HK-2 (cell line): ENCODE results near the gene FNDC3B.

Experiments used
- DNase-seq: peaks from one replicate; pipeline ENCODE4 v3.0.0-alpha.2; 2018; ENCODE audit not compliant: unreplicated experiment

The FNDC3B gene

DNA sequence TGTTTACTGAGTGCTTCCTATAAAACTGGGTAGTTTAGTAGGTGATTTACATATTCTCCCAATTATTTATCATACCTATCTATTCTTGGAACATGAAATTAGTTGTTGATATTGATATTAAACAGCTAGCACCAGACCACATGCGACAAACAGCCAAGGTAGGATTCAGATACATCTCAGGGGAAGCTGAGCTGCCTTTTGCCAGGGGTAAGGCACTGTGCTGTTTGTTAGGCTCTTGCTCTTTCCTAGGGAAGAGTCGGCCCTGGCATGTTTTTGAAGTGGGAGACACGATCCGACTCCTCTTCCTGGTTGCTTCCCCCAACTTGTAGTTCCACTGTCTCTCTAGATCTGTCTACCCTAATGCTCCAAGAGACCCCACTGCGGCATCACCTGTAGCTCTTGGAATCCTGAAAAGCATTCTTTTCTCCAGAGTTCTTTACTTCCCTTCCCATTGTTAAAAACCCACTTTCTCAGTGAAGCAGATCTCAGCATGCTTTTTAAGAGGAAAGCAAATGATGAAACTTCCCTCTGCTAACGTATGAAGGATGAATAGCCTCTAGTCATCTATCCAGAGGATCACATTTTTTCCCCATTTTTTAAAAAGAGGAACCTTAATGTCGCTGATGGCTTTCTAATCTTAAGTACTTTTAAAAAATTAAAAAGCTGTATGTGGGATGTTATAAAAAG lies 270.5 kb downstream of the FNDC3B start:
- no peak for DNase-seq

DNA sequence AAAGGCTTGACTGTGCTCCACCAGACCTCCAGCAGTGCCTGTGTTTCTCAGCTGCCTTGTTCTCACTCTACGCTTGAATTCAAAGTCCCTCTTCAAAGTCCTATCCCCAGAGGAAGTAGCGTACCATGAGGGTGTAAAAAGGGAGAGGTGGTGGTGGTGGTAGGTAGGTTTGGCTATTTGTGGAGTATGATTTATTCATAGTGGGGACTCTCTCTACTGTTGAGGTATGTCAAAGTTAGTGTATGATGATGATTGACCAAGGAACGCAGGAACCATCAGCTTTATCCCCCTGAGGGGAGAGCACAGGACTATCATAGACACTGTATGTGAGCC lies 271.0 kb downstream of the FNDC3B start:
- no peak for DNase-seq

DNA sequence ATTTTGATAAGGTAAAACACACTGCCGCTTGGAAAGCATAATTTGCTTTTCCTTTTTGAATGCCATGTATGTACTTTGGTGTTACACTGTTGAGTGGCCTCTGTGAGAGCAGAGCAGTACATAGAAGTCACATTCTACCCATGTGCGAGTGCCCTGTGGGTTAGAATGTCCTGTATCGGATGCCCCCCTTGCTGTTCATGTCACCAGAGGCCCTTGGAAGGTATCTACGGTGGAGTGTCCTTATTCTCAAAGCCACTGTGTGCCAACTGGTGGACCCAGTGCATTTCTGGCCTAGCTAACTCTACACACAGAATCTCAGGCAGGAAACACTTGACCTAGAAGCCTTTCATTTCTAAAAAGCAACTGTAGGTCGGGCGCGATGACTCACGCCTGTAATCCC lies 271.8 kb downstream of the FNDC3B start:
- no peak for DNase-seq

DNA sequence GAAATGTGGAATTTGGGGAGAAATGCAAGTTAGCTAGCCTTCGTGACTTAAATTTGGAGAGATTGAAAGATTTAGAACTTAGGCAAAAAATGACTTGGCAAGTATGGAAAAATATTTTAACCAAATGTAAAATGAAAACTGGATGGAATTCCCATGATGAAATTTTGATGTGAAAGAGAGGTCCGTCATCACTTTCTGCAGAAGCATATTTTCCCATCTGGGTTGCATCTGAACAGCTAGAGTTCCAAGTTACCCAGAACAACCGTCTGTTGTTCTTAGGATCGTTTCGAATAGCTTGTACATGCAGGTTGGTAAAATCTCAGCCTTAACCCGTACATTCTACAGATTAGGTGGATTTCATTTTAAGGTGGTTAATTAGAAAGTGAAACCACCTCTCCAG lies 272.6 kb downstream of the FNDC3B start:
- DNase-seq, result no peak

DNA sequence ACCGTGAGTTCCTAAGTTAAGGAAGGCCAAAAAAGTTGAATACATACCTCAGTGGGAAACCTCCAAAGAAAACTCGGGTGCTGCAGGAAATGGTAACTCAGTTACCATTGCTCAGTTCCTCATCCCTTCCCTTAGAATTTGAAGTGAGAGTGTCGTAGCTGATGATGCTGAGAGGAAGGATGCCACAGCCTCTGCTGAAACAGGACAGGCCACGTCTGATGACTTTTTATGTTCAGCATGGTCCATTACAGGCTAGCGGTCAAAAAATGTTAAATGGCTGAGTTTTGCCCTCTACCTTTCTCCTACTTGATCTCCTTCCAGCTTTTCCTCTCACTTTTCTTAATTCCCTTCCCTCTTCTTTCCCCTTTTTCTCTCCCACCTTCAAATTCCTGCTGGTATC lies 273.3 kb downstream of the FNDC3B start:
- no peak for DNase-seq

DNA sequence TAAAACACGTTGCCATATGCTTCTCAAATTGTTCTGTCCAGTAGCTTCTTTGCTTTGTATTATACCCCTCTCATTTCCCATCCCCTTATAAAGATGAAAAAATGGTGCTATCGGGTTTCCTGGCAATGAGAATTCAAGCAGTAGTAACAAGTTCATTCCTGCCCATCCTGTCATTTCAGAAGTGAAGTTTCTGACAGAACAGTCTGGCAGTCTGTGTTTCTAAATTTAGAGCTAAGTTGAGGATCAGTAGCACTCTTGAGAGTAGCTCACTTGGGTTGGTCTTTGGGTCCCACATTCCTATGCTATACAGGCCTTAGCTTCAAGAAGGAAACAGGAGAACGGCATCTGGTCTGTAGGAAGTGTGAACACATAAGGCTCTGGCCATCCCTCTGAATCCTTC lies 274.3 kb downstream of the FNDC3B start:
- no peak for DNase-seq

DNA sequence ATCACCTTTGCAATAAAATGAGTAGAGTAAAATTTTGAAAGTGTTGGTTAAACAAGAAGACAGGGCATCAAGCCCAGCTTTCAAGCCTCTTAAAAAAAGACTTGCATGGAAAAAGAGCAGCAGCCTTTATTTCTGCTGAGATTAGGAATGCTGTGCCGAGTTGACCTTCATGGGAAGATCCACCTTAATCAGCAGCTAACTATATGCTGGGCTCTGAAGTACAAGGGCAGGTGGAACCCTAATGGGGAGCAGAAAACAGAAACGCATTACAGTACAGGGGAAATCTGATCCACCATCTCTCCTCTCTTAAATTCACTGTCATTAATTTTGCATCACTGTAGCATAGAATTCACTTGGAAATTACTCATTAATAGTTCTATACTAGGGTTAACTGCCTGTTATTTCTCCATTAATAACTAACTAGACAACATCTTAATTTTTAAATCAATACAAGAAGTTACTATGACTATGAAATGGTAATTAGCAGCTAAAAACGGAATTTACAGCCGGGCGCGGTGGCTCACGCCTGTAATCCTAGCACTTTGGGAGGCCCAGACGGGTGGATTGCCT lies 275.3 kb downstream of the FNDC3B start:
- DNase-seq, result no peak

DNA sequence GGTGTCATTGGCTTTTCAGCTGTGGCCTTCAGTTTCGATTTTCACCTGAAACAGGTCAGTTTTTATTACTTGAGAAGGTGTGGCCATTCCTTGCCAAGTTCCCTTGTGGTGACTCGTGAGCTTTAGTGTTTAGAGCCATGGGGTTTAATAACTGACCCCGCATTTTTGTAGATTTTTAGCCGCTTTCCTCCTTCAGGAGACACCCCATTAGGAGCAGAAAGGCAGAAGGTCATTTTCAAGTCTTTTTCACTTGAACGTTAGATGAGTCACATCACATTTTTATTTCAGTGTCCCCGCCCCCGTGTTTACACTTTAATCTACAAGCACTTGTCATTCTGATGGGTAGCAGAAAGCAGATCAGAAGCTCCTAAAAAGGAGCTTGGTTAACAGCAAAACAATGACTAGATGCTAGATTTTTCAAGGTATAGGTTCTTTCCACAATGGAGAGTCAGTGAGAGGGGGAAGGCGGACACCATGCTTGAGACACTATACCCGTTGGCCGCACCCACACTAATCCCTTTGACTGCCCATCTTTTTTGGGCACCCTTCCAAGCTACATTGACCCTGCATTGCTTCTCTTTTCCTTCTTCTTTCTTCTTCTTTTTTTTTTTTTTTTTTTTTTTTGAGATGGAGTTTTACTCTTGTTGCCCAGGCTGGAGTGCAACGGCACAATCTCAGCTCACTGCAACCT lies 276.2 kb downstream of the FNDC3B start:
- DNase-seq, result peak; percentile 37

DNA sequence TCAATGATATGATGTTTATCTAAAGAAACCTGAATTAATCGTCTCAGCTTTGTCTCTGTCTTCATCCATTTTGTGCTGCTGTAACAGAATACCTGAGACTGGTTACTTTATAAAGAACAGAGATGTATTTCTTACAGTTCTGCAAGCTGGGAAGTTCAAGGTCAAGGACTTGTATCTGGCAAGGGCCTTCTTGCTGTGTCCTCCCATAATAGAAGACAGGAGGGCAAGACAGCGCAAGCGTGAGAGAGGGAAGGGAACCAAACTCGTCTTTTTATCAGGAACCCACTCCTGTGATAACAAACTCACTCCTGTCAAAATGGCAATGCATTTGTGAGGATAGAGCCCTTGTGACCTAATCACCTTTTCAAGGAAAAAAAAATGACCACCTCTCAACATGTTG lies 277.4 kb downstream of the FNDC3B start:
- DNase-seq, result no peak

DNA sequence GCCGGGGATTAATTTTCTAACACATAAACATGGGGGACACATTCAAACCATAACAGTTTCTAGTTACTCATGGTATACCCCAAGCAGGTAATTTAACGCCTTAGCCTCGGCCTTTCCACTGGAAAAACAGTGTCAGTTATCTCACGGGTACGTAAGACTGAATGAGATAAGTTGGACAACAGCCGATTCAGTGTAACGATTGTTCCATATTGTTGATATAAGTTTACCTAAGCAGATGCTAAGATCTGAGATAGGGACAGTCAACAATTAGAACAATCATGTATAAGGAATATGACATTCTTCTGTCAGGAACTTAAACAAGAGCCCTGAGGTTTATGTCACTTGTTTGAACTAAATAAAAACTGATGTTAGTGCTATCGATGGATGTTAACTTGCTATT lies 278.1 kb downstream of the FNDC3B start:
- no peak for DNase-seq

DNA sequence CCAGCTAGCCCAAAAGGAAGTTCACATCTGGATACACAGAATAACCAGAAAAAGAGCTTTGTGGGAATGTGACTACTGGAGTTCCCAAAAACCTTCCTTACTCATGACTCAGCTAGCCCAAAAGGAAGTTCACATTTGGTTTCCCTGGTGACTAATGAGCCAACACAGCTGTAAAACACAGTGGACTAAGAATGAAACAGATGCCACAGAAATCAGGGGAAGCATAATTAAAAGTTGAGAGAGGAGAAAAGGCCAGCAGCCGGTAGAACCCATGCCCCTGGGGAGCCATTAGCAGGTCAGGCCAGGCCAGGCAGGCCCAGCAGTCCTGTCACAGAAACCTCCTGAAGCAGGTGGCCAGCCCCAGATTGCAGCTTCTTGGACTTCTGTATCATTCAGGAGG lies 278.6 kb downstream of the FNDC3B start:
- DNase-seq, result no peak

DNA sequence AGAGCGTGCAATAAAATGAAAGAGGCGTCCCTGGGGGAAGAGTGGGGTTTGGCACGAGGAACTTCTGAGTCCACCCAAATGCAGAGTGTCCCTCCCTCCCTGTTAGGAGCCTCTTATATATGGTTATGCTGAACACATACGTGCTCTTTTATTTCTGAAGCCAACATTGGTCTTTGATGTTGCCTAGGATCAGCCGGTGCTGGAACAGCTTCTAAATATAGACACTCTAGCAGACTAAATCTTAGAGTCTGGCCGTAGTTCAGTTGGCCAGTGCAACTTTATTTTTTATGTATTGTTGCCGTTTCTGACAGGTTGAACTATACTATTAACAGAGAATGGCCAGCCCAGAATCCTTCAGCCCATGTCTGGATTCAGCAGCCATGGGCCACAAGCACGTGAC lies 280.2 kb downstream of the FNDC3B start:
- DNase-seq, result no peak

DNA sequence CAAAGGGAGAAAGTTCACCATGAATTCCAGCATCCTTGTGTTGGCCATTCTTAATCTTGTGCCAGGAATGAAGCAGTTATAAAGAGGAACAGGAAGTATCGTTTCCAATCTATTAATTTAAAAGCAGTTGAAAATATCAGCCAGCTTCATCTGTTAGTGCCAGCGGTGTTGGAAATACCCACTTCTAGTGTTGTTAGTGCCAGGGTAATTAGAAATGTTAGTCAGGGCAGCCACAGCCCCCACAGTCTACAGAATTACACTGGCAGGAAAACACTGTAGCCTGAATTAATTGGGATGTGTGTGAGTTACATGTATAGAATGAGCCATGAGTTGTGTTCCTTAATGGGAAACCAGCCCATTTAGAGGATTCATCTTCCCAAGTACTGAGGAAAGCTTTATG lies 281.1 kb downstream of the FNDC3B start:
- no peak for DNase-seq

DNA sequence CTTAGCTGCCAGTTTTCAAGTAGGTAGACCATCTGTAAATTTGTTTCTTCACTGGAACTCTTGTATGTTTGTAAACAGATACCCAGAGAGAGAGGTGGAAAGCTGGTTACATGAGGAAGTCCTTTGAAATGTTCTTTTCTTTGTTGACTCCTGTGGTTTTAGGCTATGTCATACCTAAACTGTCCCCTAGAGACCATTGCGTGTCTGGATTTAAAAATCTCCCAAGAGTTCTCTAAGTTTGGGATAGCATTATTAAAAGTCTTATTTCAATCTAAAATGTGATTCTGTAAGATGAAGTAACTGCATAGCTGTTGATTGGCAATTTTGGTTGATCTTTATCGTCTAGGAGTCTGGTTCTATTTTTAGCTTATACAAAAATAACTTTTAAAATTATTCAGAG lies 281.7 kb downstream of the FNDC3B start:
- DNase-seq, result no peak

DNA sequence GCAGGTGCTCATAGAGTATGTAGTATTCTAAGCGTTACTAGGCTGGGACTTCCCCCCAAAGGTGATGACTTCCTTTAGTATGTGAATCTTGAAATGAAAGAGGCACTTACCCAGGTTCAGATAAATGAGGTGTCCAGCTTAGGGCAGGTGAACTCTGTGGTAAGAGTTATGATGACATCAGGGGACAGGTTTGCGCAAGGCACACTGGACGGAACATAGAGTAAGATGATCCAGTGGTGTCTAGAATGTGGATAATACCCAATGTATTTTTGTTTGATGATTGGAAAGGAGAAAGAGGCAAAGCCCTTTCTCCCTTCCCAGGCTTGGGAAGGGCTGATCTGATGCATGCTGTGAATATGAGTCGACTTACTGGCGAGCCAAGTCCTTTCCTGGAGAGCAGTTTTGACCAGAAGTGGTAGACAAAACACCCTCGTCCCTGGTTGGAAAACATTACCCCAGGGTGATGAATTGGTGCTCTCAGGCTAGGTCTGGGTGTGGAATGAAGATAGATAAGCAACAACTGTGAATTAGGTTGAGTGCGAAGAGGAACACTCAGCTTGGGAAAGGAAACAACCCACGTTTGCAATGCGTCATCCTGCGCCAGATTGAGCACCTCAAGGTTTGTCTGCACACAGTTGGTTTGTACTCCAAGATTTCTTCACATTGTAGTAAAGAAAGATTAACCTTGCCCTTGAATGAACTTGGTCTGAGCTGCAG lies 284.7 kb downstream of the FNDC3B start:
- DNase-seq, result no peak

DNA sequence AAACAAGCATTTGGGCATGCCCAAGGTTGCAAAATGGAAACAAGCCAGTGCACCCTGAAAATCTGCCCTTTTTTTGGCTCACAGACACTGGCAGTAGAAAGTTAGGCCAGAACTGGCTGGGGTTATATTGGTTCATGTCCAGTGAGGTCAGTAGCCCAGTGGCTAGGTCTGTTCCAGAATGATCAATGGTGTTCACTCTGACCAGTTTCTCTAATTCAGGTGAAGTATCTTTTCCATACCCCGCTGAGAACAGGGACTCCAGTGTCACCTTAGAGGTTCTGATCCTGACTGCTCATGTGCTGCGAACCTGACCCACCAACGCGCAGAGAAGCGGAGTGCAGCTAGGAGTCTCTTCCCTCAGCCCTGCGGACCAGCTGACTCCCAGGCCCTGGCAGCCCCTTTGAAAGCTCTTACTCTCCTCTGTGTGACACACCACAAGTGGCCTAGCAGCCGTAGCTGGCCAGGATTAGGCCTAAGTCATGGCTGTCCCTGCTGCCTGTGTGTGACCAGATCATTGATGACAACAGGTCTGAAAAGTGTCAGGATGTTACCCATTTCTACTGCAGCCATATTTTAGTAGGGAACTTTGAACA lies 285.3 kb downstream of the FNDC3B start:
- DNase-seq, result no peak

DNA sequence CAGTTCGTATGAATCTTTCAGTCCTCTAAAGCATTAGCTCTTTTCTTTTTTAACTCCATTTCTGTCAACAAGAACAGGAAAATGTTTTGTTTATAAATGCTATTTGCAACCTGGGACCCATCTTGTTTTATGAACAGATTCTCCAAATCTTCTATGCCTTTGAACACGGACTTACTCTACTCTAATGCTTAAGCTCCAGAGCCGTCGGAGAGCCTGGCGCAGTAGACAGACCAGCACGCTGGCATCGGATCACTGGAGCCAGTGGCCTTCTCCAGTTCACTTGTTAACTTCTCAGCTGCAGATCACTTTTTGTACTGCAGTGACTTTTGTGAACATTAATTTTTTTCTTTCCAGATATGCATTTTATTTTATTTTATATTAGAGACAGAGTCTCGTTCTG lies 286.1 kb downstream of the FNDC3B start:
- no peak for DNase-seq

DNA sequence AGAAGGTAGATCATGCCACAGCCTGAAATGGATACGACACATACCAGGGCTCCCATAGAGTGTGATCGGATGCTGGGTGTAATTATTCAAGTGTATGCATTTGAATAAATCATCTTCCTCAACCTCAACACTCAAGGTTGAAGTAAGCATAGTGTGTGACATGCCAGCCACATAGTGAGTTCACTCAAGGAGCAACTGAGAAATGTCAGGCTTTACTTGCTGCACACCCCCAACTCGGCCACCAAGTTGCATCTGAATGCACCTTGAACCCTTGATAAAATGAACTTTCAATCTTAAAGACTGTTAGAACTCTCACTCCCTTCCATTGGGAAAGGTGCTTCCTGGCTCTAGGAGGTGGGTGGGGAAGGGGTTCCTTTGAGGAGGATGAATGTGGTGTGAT lies 287.6 kb downstream of the FNDC3B start:
- no peak for DNase-seq

DNA sequence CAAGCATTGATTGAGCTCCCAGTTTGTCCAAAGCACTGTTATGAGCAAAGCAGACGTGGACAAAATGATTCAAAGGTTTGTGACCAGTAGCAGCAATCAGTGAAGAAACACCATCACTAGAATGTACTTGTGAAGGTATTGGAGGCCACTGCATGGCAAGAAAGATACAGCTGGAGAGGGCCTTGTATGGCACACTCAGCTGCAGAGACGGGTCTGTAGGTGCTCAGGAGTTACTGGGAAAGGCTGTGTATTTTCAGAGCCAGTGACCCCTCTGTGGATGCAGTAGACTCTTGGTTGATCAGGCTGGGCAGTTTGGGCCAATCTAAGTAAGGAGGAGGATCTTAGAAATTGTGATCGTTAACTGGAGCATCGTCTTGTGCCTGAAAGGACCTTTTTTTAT lies 288.9 kb downstream of the FNDC3B start:
- DNase-seq, result no peak

DNA sequence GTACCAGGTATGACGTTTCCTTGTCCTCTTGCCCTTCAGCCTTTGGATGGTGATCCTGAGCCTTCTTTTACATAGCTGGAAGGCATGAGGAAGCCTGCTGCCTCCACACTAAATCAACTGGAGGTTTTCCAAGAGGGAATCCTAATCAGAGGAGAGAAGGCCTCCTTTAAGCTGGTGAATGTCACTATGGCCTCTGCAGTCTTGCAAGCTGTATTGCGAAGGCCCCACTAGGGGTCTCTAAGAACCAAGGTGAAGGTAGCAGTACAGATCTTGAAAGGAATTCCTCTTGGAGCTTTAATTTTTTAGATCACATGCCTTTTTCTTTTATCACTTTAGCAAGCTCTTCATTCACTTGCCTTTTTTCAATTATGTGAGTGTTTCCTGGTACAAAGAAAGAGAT lies 289.7 kb downstream of the FNDC3B start:
- DNase-seq, result no peak

DNA sequence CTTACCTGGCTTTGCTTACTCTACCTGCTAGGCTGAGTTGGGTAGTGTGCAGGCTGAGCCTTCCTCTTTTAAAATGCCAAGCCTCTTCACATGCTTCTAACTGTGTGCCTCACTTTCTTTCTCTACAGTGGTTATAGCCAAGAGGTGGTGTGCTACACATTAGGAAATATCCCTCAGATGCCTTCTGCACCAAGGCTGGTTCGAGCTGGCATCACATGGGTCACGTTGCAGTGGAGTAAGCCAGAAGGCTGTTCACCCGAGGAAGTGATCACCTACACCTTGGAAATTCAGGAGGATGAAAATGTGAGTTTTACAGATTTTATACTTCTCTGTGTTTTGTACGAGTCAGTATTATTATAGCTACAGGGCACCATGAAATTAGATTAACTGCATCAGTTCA lies 291.0 kb downstream of the FNDC3B start:
- DNase-seq, result no peak

DNA sequence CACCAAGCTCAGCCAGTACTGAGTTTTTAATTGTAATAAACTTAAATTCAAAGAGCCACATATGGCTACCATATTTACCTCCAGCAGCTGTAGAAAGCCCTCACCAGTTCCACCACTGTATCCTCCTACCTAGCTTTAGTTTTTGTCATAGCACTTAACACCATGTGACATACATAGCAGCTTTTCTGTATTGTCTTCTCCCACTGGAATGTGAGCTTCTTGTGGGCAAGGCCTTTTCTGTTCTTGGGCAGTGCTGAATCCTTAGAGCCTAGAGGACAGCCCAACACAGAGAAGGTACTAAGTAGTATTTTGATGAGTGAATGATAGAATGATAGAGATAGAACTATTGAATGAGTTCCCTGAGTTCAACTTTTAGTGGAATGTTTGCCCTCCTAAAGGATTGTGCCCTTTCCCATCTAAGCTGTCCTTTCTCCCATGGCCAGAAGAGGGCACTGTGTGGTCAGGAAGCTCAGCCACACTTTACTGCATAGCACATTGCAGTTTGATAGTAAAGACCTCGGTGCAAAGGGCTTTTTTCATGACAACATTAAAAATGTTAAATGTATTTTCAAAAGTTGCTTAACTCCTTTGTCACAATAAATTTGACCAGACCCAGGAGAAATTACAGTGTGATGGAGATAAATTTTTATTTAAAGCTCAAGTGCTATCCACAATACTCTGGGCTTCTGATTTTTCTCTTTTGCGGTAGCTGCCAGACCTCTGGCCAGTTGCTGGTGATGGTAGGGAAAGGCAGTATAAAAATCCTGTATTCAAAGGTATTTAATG lies 293.1 kb downstream of the FNDC3B start:
- DNase-seq, result peak; percentile 64
